Activated CD8-positive, alpha-beta memory T cell treated with anti-CD3 and anti-CD28 coated beads for 4 hours (primary cell): ENCODE measurements around the gene PLXNA1.

Source experiments
- DNase-seq, 2 donors: peaks; one replicate each; pipeline ENCODE4 v3.0.0-alpha.2; 2020; ENCODE audit warnings: low read depth in 2 of 2

PLXNA1 gene

DNA sequence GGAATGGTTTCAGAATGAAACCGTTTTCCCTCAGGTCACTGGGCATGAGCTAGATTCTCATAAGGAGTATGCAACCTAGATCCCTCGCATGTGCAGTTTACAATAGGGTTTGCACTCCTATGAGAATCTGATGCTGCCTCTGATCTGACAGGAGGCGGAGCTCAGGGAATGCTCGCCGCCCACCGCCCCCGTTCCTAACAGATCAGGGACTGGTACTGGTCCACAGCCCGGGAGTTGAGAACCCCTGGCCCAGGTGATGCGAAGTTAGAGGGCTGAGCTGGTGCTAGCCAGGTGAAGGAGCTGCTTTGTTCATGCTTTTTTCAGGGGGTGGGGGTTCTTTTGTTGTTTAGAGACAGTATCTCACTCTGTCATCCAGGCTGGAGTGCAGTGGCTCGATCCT is 15.5 kb upstream of the PLXNA1 start:
- DNase-seq: no peak

- DNase-seq: no peak
Observed at GRCh38 chr3:126968391-126969390, 14.2 kb upstream of the PLXNA1 start.

- DNase-seq: no peak
Observed at GRCh38 chr3:126969586-126969985, 13.3 kb upstream of the PLXNA1 start.

DNA sequence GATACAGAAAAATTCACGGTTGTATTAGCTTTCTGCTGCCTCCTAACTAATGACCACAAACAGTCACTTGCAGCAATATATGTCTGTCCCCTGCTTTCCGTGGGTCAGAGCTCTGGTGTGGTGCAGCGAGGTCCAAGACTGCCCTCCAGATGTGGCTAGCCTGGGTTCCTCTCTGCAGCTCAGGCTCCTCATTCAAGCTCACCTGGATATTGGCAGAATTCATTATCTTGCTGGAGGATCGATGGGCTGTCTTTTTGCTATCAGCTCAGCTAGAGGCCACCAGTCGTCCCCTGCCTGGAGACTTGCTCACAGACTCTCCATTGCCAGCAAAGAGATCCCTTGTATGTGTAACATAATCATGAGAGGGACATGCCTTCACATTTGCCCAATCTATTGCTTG is 12.8 kb upstream of the PLXNA1 start:
- no peak for DNase-seq

- DNase-seq: no peak
Observed at GRCh38 chr3:126970921-126971320, 12.0 kb upstream of the PLXNA1 start.

DNA sequence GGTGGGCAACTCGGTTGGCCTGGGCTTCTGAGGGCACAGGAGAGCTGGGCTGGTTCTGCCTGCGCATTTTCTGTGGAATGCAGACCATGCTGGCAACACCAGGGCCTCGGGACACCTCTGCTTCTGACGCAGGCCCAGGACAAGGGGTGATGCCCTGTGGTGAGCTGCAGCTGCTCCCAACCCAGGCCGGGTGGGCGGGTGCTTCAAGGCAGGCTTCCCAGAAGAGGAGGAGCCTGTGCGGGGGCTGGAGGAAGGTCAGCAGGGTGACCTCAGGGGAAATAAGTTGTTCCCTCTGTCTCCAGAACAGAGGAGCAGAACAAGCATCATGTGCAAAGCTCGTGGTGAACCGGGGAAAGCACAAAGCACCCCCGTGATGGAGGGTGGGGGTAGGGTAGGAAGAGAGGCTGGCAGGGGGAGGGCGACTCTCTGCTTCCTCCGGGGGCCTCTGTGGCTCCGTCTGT is 11.0 kb upstream of the PLXNA1 start:
- no peak for DNase-seq

GRCh38 chr3:126972866-126973265 is 10.0 kb upstream of the PLXNA1 start:
- DNase-seq: no peak

DNA sequence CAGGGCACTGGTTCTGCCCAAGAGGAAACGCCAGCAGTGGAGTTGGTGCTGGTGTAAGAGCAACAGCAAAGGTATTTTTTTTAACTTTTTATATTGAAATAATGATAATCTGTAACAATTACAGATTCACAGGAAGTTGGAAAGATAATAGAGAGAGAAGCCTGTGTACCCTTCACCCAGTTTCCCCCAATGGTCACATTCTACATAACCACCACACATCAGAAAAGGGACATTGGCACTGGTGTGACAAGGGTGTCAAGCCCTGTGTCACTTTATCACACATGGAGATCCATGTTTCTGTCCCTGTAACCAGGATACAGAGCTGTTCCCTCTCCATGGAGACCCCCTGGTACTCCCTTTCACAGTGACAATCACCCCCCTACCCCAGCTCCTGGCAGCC is 9.1 kb upstream of the PLXNA1 start:
- no peak for DNase-seq

DNA sequence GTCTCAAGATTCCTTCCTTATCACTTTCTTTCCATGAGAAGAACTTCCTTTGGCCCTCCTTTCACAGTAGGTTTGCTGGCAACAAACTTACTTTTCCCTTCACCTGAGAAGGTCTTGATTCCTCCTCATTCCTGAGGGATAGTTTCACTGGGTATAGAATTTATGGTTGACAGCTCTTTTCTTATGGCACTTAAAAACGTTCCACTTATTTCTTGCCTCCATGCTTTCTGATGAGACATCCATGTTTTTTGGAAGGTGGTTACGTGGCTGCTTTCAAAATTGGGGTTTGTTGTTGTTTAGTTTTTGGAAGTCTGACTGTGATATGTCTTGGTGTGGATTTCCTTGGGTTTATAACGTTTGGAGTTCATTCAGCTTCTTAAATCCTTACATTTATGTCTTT is 8.2 kb upstream of the PLXNA1 start:
- DNase-seq: no peak

DNA sequence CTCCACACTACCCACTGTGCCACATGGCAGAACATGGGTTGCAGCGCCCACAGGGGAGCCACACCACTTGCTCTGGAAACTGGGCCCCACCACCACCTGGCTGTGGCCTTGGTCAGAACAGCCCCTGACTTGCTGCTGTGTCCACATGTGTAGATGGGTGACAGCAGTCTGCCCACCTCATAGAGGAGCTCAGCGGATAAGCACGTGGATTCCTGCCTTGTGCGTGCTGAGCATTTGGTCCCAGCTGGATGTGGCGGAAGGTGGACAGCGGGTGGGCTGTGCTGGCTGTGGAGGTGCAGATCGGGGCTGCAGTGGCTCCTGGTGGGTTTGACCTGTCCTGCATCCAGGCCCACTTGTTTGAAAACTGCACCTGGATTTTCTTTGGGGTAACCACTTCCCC is 6.0 kb upstream of the PLXNA1 start:
- DNase-seq: no peak

- no peak for DNase-seq
Observed at GRCh38 chr3:126977821-126978220, 5.1 kb upstream of the PLXNA1 start.

- DNase-seq: no peak
Observed at GRCh38 chr3:126978291-126978690, 4.6 kb upstream of the PLXNA1 start.

GRCh38 chr3:126979046-126979628 is 3.8 kb upstream of the PLXNA1 start:
- no peak for DNase-seq

DNA sequence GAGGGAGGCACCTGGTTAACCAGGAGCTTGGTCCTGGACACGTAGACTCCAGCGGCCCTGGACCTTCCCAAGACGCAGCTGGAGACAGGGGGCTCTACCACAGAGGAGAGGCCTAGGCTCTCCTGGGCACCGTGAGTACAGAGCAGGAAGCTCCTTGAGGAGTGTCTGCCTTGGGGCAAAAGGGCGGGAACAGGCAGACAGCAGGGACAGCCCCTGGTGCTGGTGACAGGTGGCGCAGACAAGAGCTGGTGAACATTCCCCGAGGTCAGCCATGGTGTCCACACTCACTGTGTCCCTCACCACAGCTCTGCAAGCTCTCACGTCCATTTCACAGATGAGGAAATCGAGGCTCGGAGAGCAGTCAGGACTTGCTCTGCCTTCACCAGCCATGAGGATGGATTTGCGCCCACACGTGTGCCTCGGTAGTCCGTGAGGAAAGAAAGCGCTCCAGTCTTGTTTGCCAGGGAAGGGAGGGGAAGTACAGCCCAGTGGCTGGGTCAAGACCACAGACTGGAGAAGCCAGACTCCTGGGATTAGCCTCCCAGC is 2.6 kb upstream of the PLXNA1 start:
- no peak for DNase-seq

GRCh38 chr3:126982126-126982470 is 817 bp upstream of the PLXNA1 start:
- DNase-seq: peak; percentile 45 to 63

DNA sequence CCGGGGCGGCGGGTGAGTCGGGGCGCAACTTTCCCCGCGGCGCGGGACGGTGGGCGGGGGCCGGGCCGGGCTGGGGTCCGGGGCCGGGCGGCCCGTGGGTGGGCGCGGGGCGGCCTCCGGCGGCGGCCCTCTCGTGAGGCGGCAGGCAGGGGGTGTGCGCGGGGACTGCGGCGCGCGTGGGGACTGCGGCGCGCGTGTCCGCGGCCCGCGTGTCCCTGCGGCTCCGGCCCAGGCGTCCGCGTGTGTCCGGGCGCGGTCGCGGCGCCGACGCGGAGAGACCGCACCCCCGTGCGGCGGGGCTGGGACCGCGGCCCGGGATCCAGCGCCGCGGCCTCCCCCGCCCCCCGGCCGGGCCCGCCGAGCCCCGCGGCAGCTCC is 349 bp downstream of the PLXNA1 start:
- no peak for DNase-seq

DNA sequence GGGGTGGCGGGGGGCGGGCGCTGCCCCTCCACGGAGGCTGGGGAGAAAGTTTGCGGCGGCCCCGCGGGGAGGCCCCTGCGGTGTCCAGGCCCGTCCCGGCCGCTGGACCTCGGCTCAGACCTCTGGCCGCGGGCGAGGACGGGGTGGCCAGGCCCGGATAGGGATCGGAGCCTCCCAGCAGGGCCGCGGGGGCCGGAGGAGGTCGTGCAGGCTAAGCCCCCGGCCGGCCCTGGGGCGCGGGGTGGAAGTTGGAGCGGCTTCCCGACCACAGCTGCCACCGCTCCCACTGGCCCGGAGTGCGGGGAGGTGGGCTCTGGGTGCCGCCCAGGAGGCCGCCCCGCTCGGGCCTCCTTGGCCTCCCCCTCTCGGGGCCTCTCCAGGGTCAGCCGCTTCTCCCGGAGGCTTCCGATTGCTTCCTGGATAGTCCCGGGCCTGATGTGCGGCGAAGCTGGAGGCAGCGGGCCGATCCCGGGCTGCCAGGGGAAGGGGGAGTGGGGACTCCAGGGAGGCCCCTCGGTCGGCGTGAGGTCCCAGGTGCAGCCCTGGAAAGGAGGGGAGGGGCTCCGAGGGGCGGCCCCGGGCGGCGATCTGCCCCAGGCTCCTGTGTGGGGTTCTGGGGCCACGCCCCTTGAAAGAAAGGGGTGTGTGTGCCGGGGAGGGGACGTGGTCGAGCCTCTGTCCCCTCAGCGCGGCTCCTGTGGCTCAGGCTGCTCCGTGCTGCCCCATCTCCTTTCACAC is 907 bp downstream of the PLXNA1 start:
- peak in 1 of 2 donors; percentile 13 for DNase-seq

DNA sequence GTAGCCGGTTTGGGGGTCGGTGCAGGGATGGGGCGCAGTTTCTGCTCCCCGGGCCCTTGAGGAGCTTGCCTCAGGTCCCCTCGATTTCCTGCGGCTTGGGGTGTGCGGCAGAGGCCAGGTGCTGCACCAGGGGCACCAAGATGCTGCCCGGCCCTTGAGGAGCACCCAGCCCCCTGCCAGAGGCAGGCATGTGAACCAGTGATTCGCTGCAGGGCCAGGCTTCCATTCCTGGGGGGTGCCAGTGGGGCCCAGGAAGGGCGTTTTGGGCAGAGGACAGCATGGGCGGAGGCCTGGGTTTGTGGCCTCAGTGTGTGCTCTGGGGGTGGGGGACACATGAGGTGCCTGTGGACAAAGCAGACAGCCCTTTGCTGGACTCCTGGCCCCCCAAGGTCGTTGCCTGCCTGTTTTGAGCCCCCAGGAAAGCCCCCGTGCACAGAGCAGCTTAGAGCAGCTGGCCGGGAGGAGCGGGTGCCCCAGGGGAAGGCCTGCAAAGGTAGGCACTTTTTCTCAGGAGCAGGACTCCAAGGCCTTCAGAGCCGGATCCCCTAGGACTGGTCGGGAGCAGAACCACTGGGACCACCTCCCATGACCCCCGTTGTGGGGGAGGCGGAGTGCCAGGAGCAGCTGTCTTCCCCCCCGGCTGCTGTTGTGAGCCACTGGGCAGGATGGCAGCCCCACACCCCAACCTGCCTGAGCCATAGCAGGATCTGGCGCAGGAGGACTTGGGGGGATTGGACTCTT is 1.6 kb downstream of the PLXNA1 start:
- DNase-seq: no peak

GRCh38 chr3:126985132-126985985 is 2.4 kb downstream of the PLXNA1 start:
- DNase-seq: no peak

GRCh38 chr3:126986001-126986400 is 3.1 kb downstream of the PLXNA1 start:
- no peak for DNase-seq

DNA sequence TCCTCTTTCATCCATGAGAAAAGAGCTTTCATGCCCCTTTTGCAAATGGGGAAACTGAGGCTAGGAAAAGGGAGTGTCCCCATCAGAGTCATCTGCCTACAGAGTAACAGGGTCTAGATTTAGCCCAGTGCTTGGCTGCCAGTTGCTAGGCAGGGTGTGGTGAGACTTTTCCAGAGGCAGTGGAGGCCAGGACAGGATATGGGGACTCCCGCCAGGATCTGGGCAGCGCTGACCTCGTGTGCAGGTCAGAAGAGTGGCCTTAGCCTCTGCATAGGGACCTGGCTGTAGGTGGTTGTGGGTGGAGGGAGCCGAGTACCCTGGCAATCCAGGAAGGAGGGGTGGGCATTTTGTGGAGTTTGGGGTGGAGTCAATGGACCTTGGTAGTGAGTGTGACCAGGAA is 4.2 kb downstream of the PLXNA1 start:
- DNase-seq: no peak
